ENCODE results near the gene KIF5B. TPM values are rescaled to one million over a fixed set of nuclear protein-coding genes. Genes with fewer than 3 reads are reported as not detected.
"Not testable (repeated sequence)": the region's sequence is repeated elsewhere in the genome, so short reads cannot be mapped to it uniquely, and the experiment has no call there.

The KIF5B gene
- total and polyA plus RNA-seq, 3 experiments from 2014 or later = 26.1 to 98.5 (median 97.4) TPM

- POLR2A ChIA-PET = no interaction called here
- Mint-ChIP-seq H3K4me3 (no peak overlapping the region), H3K27me3 (peaks cover 9 to 12% of the 10 kb centered on the region in 2 donors), H3K4me1 (peaks cover 16 to 22% (median 17%) of the 10 kb centered on the region in 3 donors), H3K27ac (no peak overlapping the region), H3K36me3 (no peaks in the 10 kb centered on the region), H3K9me3 (peaks cover 0 to 3% (median 0%) of the 10 kb centered on the region in 5 donors)
- Histone ChIP-seq H3K4me3 (ENCODE audit: low read length) (no peak overlapping the region), H3K4me1 (ENCODE audit: insufficient read depth, low read length) (peaks cover 14% of the 10 kb centered on the region), H3K27ac (ENCODE audit: low read depth, low read length) (no peak overlapping the region), H3K27me3 (ENCODE audit: insufficient read depth, low read length, poor library complexity, severe bottlenecking) (no peaks in the 10 kb centered on the region), H3K9me3 (ENCODE audit: low read length) (no peaks in the 10 kb centered on the region), H3K36me3 (ENCODE audit: insufficient read depth, low read length) (no peaks in the 10 kb centered on the region)
- CTCF ChIA-PET = no interaction called here
- no peak for DNase-seq
These were observed 75.8 kb downstream of the KIF5B start for GRCh38 chr10:31980471-31980870.

GRCh38 chr10:31979071-31979470, 77.2 kb downstream of the KIF5B start:
- H3K36me3 Mint-ChIP-seq; H3K4me3 ChIP-seq (ENCODE audit: low read length); POLR2A ChIA-PET; H3K4me3 Mint-ChIP-seq; H3K9me3 ChIP-seq (ENCODE audit: low read length); DNase-seq; CTCF ChIA-PET; H3K27ac Mint-ChIP-seq; H3K27me3 ChIP-seq (ENCODE audit: insufficient read depth, low read length, poor library complexity, severe bottlenecking); H3K36me3 ChIP-seq (ENCODE audit: insufficient read depth, low read length); H3K27ac ChIP-seq (ENCODE audit: low read depth, low read length); H3K9me3 Mint-ChIP-seq: not testable (repeated sequence)
- peaks cover 22% of the 10 kb centered on the region for H3K4me1 ChIP-seq (ENCODE audit: insufficient read depth, low read length)
- peaks cover 17 to 30% (median 22%) of the 10 kb centered on the region in 3 donors for H3K4me1 Mint-ChIP-seq
- H3K27me3 Mint-ChIP-seq = peaks cover 9 to 12% of the 10 kb centered on the region in 2 donors

- no peak for DNase-seq
- H3K4me1 Mint-ChIP-seq = peaks cover 17 to 30% (median 22%) of the 10 kb centered on the region in 3 donors
- no peak overlapping the region for H3K4me3 Mint-ChIP-seq
- POLR2A ChIA-PET = no interaction called here
- no peak overlapping the region for H3K27ac Mint-ChIP-seq
- CTCF ChIA-PET = interaction anchor here (1.7 kb wide), 1 partner anchor 56 kb away, joined by 4 read pairs; no protein-coding TSS in a partner anchor
- peaks cover 9 to 12% of the 10 kb centered on the region in 2 donors for H3K27me3 Mint-ChIP-seq
- Histone ChIP-seq H3K27me3 (ENCODE audit: insufficient read depth, low read length, poor library complexity, severe bottlenecking) (no peaks in the 10 kb centered on the region), H3K36me3 (ENCODE audit: insufficient read depth, low read length) (no peaks in the 10 kb centered on the region), H3K4me1 (ENCODE audit: insufficient read depth, low read length) (peaks cover 22% of the 10 kb centered on the region), H3K27ac (ENCODE audit: low read depth, low read length) (no peak overlapping the region), H3K4me3 (ENCODE audit: low read length) (no peak overlapping the region), H3K9me3 (ENCODE audit: low read length) (no peaks in the 10 kb centered on the region)
- no peaks in the 10 kb centered on the region for H3K36me3 Mint-ChIP-seq
- H3K9me3 Mint-ChIP-seq = peaks cover 0 to 3% (median 2%) of the 10 kb centered on the region in 5 donors
These were observed 78.1 kb downstream of the KIF5B start for GRCh38 chr10:31978156-31978483.

DNA sequence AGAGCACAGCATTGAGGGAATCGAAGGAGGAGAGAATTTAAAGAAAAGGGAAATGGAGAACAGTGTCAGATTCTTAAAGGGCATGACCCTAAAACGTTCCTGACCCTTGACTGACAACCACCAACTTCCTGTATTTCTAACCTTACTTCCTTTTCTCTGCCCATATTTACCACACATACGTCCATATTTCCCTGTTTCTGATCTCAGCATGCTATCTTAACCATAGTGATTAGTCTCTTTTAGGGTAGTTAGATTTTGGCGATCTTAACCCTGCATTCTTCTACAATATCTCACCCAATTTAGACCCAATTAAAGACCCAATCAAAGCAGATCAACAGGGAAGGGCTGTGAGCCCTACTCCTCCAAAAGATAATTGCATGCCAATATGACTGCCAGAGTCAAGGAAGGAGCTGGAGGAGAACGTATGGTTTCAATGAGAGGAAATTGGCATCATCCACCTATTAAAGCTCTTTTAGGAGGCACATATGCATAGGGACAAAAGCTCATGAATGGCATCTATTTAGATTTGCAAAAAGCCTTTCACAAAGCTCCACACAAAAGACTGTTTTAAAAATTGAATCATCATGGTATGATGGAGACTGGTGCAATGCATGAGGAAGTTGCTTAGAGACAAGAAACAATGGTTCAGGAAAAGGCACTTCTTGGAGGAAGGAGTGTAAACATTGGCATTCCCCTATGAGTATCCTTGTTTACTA, 78.6 kb downstream of the KIF5B start:
- H3K9me3 ChIP-seq (ENCODE audit: low read length) = no peaks in the 10 kb centered on the region
- no peak overlapping the region for H3K4me3 ChIP-seq (ENCODE audit: low read length)
- H3K27me3 ChIP-seq (ENCODE audit: insufficient read depth, low read length, poor library complexity, severe bottlenecking) = no peaks in the 10 kb centered on the region
- CTCF ChIA-PET = interaction anchor here (1.5 to 1.7 kb wide), 2 partner anchors 11 to 56 kb away, joined by 3 to 4 read pairs; no protein-coding TSS in a partner anchor
- H3K36me3 ChIP-seq (ENCODE audit: insufficient read depth, low read length) = no peaks in the 10 kb centered on the region
- Mint-ChIP-seq H3K4me1 (peaks cover 17 to 30% (median 22%) of the 10 kb centered on the region in 3 donors), H3K9me3 (peaks cover 0 to 3% (median 2%) of the 10 kb centered on the region in 5 donors), H3K4me3 (peak overlapping the region in 5 of 7 donors; percentile 7 to 42 (median 22)), H3K27ac (no peak overlapping the region), H3K36me3 (no peaks in the 10 kb centered on the region), H3K27me3 (peaks cover 9 to 12% of the 10 kb centered on the region in 2 donors)
- H3K4me1 ChIP-seq (ENCODE audit: insufficient read depth, low read length) = peaks cover 22% of the 10 kb centered on the region
- DNase-seq = peak in 1 of 5 donors; percentile 43
- POLR2A ChIA-PET = no interaction called here
- H3K27ac ChIP-seq (ENCODE audit: low read depth, low read length) = no peak overlapping the region

- H3K36me3 Mint-ChIP-seq = no peaks in the 10 kb centered on the region
- DNase-seq = no peak
- H3K27me3 Mint-ChIP-seq = peaks cover 4% of the 10 kb centered on the region in 2 donors
- no peaks in the 10 kb centered on the region for H3K36me3 ChIP-seq (ENCODE audit: insufficient read depth, low read length)
- H3K27me3 ChIP-seq (ENCODE audit: insufficient read depth, low read length, poor library complexity, severe bottlenecking) = no peaks in the 10 kb centered on the region
- H3K4me1 Mint-ChIP-seq = peaks cover 17 to 30% (median 22%) of the 10 kb centered on the region in 3 donors
- no peak overlapping the region for H3K27ac ChIP-seq (ENCODE audit: low read depth, low read length)
- ChIA-PET CTCF (interaction anchor here (0.6 kb wide), 1 partner anchor 8 kb away, joined by 3 read pairs; no protein-coding TSS in a partner anchor), POLR2A (no interaction called here)
- no peak overlapping the region for H3K4me3 ChIP-seq (ENCODE audit: low read length)
- H3K4me1 ChIP-seq (ENCODE audit: insufficient read depth, low read length) = peaks cover 22% of the 10 kb centered on the region
- H3K9me3 Mint-ChIP-seq = peaks cover 0 to 3% (median 0%) of the 10 kb centered on the region in 5 donors
- H3K9me3 ChIP-seq (ENCODE audit: low read length) = no peaks in the 10 kb centered on the region
- H3K4me3 Mint-ChIP-seq = no peak overlapping the region
- H3K27ac Mint-ChIP-seq = no peak overlapping the region
These were observed 81.0 kb downstream of the KIF5B start for GRCh38 chr10:31975157-31975765.

- no peaks in the 10 kb centered on the region for H3K9me3 ChIP-seq (ENCODE audit: low read length)
- ChIA-PET CTCF (no interaction called here), POLR2A (no interaction called here)
- no peaks in the 10 kb centered on the region for H3K36me3 ChIP-seq (ENCODE audit: insufficient read depth, low read length)
- Mint-ChIP-seq H3K9me3 (peaks cover 0 to 3% (median 0%) of the 10 kb centered on the region in 5 donors), H3K27me3 (peaks cover 0 to 1% of the 10 kb centered on the region in 2 donors), H3K4me1 (peaks cover 17 to 30% (median 22%) of the 10 kb centered on the region in 3 donors), H3K36me3 (no peaks in the 10 kb centered on the region), H3K27ac (no peak overlapping the region), H3K4me3 (peak overlapping the region in 1 of 7 donors; percentile 7)
- H3K4me3 ChIP-seq (ENCODE audit: low read length) = no peak overlapping the region
- peaks cover 22% of the 10 kb centered on the region for H3K4me1 ChIP-seq (ENCODE audit: insufficient read depth, low read length)
- no peaks in the 10 kb centered on the region for H3K27me3 ChIP-seq (ENCODE audit: insufficient read depth, low read length, poor library complexity, severe bottlenecking)
- H3K27ac ChIP-seq (ENCODE audit: low read depth, low read length) = no peak overlapping the region
- no peak for DNase-seq
These were observed 81.6 kb downstream of the KIF5B start for GRCh38 chr10:31974434-31975124.

GRCh38 chr10:31972519-31973041, 83.6 kb downstream of the KIF5B start:
- CTCF ChIA-PET = no interaction called here
- peaks cover 0 to 1% of the 10 kb centered on the region in 2 donors for H3K27me3 Mint-ChIP-seq
- H3K36me3 Mint-ChIP-seq = no peaks in the 10 kb centered on the region
- peak overlapping the region; percentile 47 for H3K27ac ChIP-seq (ENCODE audit: low read depth, low read length)
- no peak overlapping the region for H3K4me3 Mint-ChIP-seq
- H3K9me3 Mint-ChIP-seq = peaks cover 0 to 3% (median 0%) of the 10 kb centered on the region in 5 donors
- no peak for DNase-seq
- H3K27me3 ChIP-seq (ENCODE audit: insufficient read depth, low read length, poor library complexity, severe bottlenecking) = no peaks in the 10 kb centered on the region
- no peak overlapping the region for H3K4me3 ChIP-seq (ENCODE audit: low read length)
- no peak overlapping the region for H3K27ac Mint-ChIP-seq
- H3K4me1 ChIP-seq (ENCODE audit: insufficient read depth, low read length) = peaks cover 15% of the 10 kb centered on the region
- H3K9me3 ChIP-seq (ENCODE audit: low read length) = no peaks in the 10 kb centered on the region
- peaks cover 12 to 25% (median 17%) of the 10 kb centered on the region in 3 donors for H3K4me1 Mint-ChIP-seq
- POLR2A ChIA-PET = no interaction called here
- H3K36me3 ChIP-seq (ENCODE audit: insufficient read depth, low read length) = no peaks in the 10 kb centered on the region

- H3K36me3 Mint-ChIP-seq; H3K9me3 Mint-ChIP-seq; H3K4me1 ChIP-seq (ENCODE audit: insufficient read depth, low read length); H3K27ac Mint-ChIP-seq; H3K36me3 ChIP-seq (ENCODE audit: insufficient read depth, low read length); POLR2A ChIA-PET; H3K4me3 ChIP-seq (ENCODE audit: low read length); H3K27me3 Mint-ChIP-seq; H3K27ac ChIP-seq (ENCODE audit: low read depth, low read length); H3K9me3 ChIP-seq (ENCODE audit: low read length); H3K4me3 Mint-ChIP-seq; H3K27me3 ChIP-seq (ENCODE audit: insufficient read depth, low read length, poor library complexity, severe bottlenecking); H3K4me1 Mint-ChIP-seq; CTCF ChIA-PET; DNase-seq: not testable (repeated sequence)
These were observed 86.4 kb downstream of the KIF5B start for GRCh38 chr10:31969847-31970246.
